ENCODE data around the gene TAS2R3.
"Not testable (repeated sequence)": the region's sequence is repeated elsewhere in the genome, so short reads cannot be mapped to it uniquely, and the experiment has no call there.

Gene TAS2R3, protein sequence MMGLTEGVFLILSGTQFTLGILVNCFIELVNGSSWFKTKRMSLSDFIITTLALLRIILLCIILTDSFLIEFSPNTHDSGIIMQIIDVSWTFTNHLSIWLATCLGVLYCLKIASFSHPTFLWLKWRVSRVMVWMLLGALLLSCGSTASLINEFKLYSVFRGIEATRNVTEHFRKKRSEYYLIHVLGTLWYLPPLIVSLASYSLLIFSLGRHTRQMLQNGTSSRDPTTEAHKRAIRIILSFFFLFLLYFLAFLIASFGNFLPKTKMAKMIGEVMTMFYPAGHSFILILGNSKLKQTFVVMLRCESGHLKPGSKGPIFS

DNA sequence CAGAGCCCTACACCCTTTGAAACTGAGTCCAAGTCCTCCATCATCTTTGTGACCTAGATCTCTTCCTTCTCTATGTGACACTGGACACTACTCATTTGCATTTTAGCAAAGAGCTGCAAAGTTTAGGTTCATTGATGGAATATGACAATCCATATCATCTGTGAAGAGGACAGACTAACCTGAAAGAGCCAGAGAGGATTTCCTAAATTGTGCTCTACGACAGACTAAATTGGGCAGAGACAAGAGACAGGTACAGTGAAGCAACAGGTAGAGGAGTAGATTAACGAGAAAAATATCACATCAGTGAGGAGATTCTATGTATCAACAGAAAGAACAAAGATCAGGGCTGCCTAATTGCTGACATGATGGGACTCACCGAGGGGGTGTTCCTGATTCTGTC lies at the start of gene TAS2R3:
TSS of gene TAS2R3 (plus strand) at position 301 of the 400 bp plus-strand sequence. CDS start at position 363, 62 bp downstream.
- DNase-seq: no peak

DNA sequence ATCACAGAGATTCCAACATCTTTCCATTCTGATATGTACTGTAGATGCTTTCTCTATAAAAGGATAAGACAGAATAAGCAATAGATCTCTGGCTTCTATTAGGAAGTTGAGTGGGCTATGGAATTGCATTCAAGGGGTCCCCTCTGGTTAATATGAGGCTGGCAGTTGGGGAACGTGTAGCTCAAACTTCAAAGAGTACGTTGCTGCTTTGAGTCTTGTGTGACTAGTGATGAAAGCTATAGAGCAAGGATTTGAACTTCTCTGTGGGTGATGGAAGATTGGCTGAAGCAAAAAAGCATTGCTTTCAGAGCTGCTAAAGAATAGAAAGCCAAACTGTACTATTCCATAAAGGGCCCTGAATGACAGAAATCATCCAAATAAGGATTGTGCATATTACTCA lies 49.3 kb upstream of the TAS2R3 start:
- no peak for DNase-seq

DNA sequence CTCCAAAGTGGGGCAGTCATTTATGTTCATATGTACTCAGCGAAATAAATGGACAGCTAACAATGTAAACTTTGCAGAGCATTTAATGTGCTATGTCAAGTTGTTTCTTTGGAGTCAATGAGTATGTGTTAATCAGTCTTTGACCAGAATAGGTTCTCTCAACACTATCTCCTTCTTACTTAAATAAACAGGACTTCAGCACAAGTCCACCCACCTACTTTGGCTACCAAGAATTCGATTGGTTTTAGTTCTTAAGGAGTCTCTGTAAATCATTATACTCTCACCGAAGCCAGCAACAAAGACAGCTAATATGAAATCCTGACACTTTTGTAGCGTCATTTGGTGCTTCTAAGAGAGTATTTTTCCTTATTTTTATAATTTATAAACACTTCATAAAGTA lies 48.9 kb upstream of the TAS2R3 start:
- no peak for DNase-seq

DNA sequence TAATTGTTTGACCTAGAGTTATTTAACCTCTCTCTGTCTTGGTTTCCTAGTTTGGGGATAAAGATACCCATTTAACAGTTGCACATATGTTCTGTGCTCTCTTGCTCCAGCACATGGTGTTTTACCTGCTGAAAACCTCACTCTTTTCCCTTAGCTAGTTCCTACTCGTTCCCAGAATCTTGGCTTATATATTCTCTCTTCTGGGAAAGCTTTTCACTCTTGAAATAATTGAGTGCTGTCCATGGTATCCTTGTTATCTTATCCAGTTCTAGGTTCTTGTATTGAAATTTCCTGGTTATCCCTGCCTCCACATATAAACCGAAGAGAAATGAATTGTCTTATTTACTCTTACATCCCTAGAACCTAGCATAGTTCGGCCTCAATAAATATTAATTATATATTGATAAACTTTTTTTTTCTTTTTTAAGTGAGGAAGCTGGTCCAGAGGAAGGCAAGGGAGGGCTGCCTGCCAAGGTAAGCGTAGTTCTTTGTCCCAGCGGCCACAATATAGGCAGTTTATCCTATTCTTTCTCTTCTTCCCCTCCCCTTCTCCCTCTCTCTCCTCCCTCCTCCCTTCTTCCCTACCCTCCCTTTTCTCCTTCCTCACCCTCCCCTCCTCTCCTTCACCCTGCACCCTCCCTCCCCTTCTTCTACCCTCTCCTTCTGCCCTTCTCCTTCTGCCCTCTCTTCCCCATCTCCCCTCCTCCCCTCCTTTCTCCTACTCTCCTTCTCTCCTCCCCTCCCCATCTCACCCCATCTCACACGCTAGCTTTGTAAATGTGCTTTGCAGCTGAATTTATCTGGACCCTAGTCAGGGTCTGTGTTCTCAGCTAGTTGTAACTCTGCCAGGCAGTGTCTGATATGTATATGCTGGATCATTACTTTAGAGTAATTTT lies 47.9 kb upstream of the TAS2R3 start:
- DNase-seq: no peak

DNA sequence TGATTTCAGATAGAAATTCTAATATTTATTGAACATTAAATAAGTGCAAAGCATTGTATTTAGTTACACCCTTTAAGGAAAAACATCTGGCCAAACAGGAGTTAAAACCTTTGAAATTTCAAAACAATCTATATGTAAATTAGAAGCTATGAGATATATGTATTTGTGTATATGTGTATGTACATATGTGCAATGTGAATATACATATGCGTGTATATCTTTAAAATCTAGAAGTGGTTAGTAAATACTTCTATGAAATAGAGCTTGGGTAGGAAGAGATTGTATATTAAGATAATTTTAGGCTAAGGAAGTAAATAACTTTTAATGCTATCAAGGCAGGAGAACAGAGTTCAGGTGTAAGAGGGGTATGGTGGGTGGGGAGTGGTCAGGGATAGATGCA lies 46.4 kb upstream of the TAS2R3 start:
- no peak for DNase-seq

DNA sequence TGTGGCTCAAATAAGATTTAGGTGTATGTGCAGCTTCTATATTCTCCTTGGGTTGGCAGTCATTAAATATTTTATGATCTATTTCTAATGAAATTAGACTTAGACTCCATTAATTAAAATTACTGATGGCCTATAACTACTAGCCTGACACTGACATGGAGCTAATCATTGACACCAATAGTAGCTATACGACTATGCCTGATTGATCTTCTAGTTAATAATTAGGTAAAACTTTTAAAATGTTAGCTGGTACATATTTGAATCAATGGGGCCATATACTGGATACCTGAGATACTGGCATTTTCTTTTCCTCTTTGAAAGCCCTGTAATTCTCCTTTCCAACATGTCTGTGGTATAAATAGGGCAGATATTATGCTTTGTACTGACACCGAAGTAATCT lies 41.4 kb upstream of the TAS2R3 start:
- no peak for DNase-seq

DNA sequence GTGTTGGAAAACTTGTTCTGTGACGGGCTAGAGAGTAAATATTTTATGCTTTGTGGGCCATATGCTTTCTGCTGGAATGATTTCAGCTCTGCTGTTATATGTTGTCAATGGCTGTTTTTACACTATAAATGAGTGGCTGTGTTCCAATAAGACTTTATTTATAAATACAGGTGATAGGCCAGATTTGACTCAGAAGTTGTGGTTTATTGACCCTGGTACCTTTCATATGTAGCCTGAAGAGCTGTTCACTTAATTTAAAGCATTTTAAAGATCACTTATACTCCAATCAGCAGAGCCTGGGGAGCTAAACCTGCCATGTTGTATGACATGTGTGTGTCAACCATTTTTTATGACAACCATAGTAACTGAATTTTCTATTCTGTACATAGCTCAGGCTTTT lies 34.9 kb upstream of the TAS2R3 start:
- DNase-seq: no peak

DNA sequence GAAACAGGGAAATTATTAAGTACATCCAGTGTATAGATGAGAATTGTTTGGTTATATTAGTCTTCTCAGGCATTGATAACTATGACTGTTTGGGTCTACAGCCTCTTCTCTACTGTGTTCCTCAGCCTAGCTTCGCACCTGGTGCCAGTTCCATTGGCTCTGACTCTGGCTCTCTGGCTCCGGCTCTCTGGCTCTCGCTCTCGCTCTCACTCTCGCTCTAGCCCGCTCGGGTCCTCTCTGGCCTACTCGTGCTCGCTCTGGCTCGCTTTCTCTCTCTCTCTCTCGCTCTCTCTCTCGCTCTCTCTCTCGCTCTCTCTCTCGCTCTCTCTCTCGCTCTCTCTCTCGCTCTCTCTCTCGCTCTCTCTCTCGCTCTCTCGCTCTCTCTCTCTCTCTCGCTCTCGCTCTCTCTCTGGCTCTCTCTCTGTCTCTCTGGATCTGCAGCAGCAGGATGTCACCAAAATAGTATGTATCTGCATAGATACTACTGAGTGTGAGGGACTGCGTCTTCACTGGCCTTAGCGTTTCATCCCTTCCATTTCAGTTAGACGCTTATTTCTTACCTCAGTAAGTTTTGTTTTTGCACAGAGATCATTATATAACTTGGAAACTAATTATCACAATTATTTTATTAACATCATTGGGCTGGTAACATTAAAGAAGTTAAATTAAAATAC lies 32.3 kb upstream of the TAS2R3 start:
- DNase-seq: peak in 1 of 2 experiments; percentile 4

DNA sequence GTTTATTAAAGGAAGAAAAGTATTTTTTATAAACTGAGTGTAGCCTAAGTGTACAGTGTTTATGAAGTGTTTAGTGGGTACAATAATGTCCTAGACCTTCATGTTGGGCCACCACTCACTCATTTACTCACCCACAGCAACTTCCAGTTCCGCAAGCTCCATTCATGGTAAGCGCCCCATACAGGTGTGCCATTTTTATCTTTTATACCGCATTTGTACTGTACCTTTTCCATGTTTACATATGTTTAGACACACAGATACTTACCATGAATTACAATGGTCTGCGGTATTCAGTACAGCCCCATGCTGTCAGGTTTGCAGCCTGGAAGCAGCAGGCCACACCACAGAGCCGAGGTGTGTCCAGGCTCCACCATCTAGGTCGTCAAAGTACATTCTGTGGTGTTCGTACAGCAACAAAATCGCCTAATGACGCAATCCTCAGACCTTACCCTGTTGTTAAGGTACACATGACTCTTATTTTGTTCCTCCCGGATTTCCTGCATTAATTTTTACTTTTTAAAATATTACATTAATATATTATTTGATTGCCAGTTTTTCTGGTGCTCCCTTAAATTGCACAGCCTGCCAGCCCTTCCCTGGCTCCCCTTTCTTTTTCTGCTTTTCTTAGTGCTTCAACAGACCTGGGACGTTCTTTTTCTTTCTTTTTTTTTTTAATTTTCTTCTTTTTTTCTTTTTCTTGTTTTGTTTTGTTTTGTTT lies 26.6 kb upstream of the TAS2R3 start:
- no peak for DNase-seq

DNA sequence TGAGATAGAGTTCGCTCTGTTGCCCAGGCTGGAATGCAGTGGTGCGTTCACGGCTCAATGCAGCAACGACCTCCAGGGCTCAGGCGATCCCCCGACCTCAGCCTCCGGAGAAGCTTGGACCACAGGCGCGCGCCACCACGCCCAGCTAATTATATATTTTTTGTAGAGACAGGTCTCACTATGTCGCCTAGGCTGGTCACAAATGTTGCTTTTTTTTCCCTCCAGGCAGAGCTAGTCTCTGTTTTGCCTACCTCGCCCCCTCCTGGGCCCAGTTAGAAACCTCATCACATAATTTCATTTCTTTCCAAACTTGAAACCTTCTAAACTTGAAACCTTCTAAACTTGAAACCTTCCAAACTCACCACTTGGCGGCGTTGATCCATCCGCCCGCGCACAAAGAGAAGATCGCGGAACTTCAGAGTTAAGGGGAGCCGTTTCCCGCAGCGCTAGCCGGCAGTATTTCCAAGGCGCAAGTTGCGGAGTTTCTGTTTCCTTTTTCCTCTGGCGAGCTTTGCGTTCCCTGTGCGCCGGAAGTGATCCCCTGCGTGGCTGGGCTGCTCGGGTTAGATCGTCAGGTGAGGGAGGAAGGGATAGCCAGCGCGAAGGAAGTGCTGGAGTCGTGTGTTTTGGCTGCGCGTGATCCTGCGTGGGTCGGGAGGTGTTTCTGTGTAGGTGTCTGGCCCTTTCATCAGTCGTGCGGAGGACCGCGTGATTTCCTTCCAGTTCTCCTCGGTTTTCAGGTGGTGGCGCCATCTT lies 25.9 kb upstream of the TAS2R3 start, which contains the start of gene SSBP1:
TSS of gene SSBP1 (plus strand) at position 523 of the 756 bp plus-strand sequence. CDS start 809 bp downstream, outside the sequence.
- peak; percentile 30 to 66 for DNase-seq

DNA sequence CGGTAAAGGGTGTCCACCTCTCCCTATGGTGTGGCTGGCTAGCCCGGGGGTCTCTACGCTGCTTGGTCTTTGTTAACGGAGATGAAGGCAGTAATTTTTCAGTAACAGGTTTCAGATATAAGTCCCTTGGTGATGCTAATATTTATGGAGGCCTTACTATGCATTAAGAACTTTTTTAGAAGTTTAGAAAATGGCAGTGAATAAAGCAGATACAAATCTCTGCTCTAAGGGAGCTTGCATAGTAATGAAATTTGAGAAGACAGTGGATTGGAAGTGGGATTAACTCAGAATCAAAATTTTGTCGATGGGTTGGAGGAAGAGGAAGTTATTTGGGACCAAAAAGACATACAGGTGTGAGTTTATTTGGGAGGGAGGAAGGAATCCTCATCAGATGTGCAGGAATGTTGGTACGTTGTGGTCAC lies 25.3 kb upstream of the TAS2R3 start:
- no peak for DNase-seq

DNA sequence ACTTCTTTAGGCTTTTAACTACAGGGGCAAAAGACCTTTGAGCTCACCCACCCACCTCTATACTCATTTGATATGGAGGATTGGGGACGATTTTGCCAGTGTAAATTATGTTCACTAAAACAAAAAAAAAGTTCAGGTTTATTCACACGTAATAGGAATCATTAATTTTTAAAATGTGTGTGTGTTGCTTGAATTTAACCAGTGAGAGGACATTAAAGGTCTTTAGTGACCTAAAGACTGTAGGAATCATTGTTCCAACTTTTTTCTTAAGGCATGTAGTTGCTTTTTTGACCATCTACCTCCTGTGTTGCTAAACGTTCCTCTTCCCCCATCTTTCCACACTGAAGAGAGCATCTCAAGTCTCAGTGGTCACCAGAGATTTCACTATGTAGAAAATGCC lies 24.6 kb upstream of the TAS2R3 start:
- no peak for DNase-seq

DNA sequence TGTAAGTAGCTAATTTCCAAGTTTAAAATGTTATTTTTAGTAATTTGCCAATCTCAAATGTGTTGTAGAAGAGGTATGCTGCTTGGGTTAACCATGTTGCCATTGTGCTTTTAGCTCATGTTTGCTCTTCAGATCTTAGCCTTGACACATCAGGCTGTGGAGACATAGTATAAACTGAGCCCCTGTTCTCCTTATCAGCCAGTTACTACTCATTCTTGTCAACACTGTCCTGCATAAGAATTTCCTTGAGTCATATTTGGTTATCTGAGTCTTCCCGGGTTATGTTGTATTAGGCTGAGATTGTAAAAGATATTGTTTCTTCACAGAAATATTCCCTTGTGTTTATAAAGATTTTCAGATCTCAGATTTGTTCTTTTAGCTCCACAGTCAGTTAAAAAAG lies 21.7 kb upstream of the TAS2R3 start:
- DNase-seq: no peak

DNA sequence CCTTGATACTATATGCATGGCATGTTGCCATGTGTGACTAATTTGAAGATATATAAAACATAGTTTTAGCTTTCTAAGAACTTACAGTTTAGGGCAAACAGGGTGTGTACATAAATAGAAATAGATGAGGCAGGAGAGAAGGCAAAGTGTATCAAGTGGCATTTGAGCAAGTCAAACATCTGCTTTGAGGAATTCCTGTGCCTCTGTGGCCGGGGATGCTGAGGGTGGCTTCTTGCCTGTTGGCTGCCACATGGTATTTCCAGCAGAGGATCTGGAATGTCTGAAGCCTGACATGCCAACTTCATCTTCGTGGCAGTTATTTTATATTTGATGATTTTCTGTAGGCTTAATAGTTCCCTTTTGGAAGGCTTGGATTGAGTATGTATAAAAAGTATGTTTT lies 19.8 kb upstream of the TAS2R3 start:
- DNase-seq: no peak

DNA sequence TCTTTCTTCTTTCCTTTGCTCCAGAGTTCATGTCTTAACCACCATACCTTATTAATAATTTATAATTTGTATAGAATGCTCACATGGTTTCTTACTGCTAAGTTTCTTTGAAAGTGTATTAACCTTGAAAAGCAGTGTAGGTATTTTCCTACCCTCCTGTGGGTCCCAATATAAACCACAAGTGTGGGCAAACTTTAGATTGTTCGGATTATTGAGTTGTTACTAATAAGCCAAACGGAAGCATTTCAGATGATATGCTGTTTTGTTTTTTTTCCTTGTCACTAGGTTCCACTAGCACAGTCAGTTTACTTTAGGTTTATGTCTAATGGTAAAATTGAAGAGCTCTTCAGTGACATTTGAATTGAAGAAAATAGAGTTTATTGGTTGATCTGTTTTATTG lies 15.5 kb upstream of the TAS2R3 start:
- no peak for DNase-seq

DNA sequence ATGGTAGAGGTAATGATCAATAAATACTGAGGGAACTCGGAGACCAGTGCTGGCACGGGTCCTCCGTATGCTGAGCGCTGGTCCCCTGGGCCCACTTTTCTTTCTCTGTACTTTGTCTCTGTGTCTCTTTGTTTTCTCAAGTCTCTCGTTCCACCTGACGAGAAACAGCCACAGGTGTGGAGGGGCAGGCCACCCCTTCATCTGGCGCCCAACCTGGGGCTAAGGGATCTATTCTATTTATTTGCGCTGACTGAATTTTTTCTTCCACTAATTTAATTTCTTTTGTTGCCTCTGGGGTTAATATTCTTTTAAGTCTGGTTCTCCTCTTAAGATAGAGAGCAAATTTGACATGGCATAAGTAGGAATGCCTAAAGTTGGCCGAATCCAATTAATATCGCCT lies 12.0 kb upstream of the TAS2R3 start:
- not testable (repeated sequence) for DNase-seq

DNA sequence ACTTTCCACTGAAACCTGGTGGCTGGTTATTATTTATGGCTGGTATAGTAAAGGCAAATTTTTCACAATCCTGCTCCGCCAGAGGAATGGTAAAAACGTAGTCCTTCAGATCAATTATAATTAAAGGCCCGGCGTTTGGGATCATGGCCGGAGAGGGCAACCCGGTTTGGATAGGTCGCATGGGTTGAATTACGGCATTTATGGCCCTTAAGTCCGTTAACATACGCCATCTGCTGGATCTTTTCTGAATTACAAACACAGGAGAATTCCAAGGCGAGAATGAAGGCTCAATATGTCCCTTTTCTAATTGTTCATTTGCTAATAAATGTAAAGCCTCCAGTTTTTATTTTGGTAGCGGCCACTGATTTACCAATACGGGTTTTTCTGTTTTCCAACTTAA lies 11.3 kb upstream of the TAS2R3 start:
- no peak for DNase-seq

DNA sequence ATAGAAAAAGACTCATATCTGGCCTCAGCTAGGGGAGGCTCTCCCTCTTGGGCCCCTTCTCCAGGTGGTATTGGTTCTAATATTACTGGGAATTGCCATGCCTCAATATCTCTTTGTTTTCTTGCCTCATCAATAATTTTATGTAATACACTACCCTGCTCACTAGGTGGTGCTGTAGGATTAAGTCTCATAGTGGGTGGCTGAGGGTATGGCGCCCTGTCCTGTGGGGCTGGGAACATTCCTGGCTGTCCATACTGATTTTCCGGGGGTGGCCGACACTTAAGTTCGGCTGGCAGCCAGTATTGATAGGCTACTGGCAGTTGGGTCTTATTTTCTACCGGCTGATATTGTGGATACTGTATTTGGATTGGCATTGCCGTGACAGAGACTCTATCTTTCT lies 9.0 kb upstream of the TAS2R3 start:
- DNase-seq: no peak

DNA sequence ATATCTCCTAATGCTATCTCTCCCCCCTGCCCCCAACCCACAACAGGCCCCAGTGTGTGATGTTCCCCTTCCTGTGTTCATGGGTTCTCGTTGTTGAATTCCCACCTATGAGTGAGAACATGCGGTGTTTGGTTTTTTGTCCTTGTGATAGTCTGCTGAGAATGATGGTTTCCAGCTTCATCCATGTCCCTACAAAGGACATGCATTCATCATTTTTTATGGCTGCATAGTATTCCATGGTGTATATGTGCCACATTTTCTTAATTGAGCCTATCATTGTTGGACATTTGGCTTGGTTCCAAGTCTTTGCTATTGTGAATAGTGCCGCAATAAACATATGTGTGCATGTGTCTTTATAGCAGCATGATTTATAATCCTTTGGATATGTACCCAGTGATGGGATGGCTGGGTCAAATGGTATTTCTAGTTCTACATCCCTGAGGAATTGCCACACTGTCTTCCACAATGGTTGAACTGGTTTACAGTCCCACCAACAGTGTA lies 6.2 kb downstream of the TAS2R3 start:
- DNase-seq: not testable (repeated sequence)

DNA sequence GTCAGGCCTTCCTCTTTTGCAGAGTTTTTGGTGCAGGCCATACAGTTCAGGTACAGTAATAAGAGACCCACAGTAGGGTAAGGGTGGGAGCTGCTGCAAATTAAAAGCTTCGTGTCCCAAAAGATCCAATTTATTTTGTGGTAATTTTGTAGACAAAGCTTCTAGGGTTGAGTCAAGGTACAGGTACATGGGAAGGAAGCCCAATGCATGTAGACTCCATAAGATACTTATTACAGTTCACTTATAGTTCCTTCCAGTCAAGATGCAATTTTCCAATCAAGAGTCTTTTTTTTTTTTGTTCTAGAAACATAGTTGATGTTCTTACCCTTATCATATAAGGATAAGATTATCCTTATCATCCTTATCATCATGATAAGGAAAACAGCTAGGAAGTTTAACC lies 12.5 kb downstream of the TAS2R3 start, which contains the start of gene TAS2R4:
TSS of gene TAS2R4 (plus strand) at position 301 of the 400 bp plus-strand sequence. CDS start 1,815 bp downstream, outside the sequence.
- DNase-seq: no peak

DNA sequence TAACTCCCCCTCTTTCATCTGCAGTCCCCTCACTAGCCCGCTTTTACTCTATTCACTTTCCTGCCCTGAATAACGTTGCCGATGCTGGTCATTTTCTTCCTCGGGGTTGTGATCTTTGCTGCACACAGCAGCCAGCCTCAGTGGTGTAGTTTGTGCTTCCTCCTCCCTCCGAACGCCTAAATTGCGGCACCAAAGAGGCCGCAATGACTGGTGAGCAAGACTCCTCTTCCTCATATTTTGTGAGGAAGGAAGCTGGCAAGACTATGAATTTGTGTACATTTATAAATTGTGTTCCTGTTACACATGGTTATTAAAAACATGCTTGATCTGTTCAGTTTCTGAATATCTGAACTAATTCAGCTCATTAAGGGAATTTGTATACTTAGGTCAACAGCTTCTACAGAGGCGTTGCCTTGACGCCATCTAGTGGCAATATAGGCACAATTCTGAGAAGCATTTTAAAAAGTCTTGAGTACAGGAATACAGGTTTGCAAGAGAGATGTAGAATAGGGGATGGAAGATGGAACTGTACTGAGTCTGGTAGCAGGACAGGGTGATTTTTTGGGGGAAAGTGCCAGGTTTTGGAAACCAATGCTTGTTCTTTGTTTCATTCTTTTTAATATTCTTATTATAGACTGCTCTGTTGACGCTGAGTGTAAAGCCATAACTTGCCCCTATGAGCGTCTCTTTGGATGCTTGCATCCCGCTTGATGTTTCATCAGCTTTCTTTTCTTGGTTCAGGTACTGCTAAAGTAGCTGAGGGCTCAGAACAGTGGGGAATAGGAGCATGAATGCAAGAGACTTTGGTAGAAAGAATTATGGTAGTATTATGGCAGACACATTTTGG lies 22.0 kb downstream of the TAS2R3 start:
- no peak for DNase-seq
